ENCODE measurements around the gene COL19A1. TPM values are rescaled to one million over a fixed set of nuclear protein-coding genes. Genes with fewer than 3 reads are reported as not detected.
"Not testable (repeated sequence)": the region's sequence is repeated elsewhere in the genome, so short reads cannot be mapped to it uniquely, and the experiment has no call there.

The COL19A1 gene
- total RNA-seq, 2 experiments from 2014 or later: not detected

GRCh38 chr6:69937402-69938136, 71.2 kb downstream of the COL19A1 start:
- H3K27ac Mint-ChIP-seq: no peak overlapping the region
- POLR2A ChIA-PET: no interaction called here
- no peak for DNase-seq
- H3K4me1 Mint-ChIP-seq: no peaks in the 10 kb centered on the region
- H3K9me3 Mint-ChIP-seq (ENCODE audit: low read depth): no peaks in the 10 kb centered on the region
- no peak overlapping the region for H3K4me3 Mint-ChIP-seq
- CTCF ChIA-PET: interaction anchor here (1.1 kb wide), 1 partner anchor 35 kb away, joined by 3 read pairs; no protein-coding TSS in a partner anchor
- no peaks in the 10 kb centered on the region for H3K36me3 Mint-ChIP-seq (ENCODE audit: low read depth)
- H3K27me3 Mint-ChIP-seq: peaks cover 5% of the 10 kb centered on the region
- ATAC-seq: no peak
- intact Hi-C loops (cut with DNase I, micrococcal nuclease): no loop called here

DNA sequence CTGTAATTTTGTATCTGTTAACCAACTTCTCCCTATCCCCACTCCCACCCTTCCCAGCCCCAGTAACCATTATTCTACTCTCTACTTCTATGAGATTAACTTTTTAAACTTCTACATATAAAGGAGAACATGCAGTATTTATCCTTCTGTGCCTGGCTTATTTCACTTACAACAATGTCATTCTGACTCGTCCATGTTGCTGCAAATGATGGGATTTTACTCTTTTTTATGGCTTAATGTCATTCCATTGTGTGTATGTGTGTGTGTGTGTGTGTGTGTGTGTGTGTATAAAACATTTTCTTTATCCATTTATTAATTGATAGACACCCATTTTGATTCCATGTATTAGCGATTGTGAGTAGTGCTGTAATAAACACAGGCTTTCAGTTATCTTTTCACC, 76.1 kb downstream of the COL19A1 start:
- ATAC-seq (no peak), DNase-seq (no peak)
- CTCF ChIA-PET: no interaction called here
- Mint-ChIP-seq H3K4me3 (no peak overlapping the region), H3K4me1 (no peaks in the 10 kb centered on the region), H3K27me3 (peaks cover 20% of the 10 kb centered on the region), H3K27ac (no peak overlapping the region), H3K9me3 (ENCODE audit: low read depth) (no peaks in the 10 kb centered on the region), H3K36me3 (ENCODE audit: low read depth) (no peaks in the 10 kb centered on the region)
- POLR2A ChIA-PET: no interaction called here
- intact Hi-C loops (cut with DNase I, micrococcal nuclease): no loop called here

- no peaks in the 10 kb centered on the region for H3K4me1 Mint-ChIP-seq
- CTCF ChIA-PET: no interaction called here
- H3K4me3 Mint-ChIP-seq: no peak overlapping the region
Measured at GRCh38 chr6:69945192-69945591, 78.8 kb downstream of the COL19A1 start.

GRCh38 chr6:69948479-69949114, 82.2 kb downstream of the COL19A1 start:
- DNase-seq (no peak), ATAC-seq (no peak)
- H3K27me3 Mint-ChIP-seq: peaks cover 11% of the 10 kb centered on the region
- H3K27ac Mint-ChIP-seq: no peak overlapping the region
- ChIA-PET POLR2A (no interaction called here), CTCF (interaction anchor here (1.6 kb wide), 1 partner anchor 113 kb away, joined by 3 read pairs; no protein-coding TSS in a partner anchor)
- no peaks in the 10 kb centered on the region for H3K9me3 Mint-ChIP-seq (ENCODE audit: low read depth)
- no peak overlapping the region for H3K4me3 Mint-ChIP-seq
- intact Hi-C loops (cut with DNase I, micrococcal nuclease): no loop called here
- no peaks in the 10 kb centered on the region for H3K4me1 Mint-ChIP-seq
- no peaks in the 10 kb centered on the region for H3K36me3 Mint-ChIP-seq (ENCODE audit: low read depth)

More at GRCh38 chr6:69945192-69945591, 78.8 kb downstream of the COL19A1 start:
- intact Hi-C loops (cut with DNase I, micrococcal nuclease): no loop called here
- DNase-seq (no peak), ATAC-seq (no peak)
- POLR2A ChIA-PET: no interaction called here
- no peak overlapping the region for H3K27ac Mint-ChIP-seq
- peaks cover 19% of the 10 kb centered on the region for H3K27me3 Mint-ChIP-seq
- H3K36me3 Mint-ChIP-seq (ENCODE audit: low read depth): no peaks in the 10 kb centered on the region
- H3K9me3 Mint-ChIP-seq (ENCODE audit: low read depth): no peaks in the 10 kb centered on the region

GRCh38 chr6:69953491-69953890, 87.1 kb downstream of the COL19A1 start:
- Mint-ChIP-seq H3K27ac (no peak overlapping the region), H3K4me1 (no peaks in the 10 kb centered on the region), H3K9me3 (ENCODE audit: low read depth) (no peaks in the 10 kb centered on the region), H3K36me3 (ENCODE audit: low read depth) (no peaks in the 10 kb centered on the region), H3K27me3 (peaks cover 3% of the 10 kb centered on the region), H3K4me3 (no peak overlapping the region)
- ChIA-PET CTCF (interaction anchor here (0.5 to 0.9 kb wide), 2 partner anchors 224 to 853 kb away, joined by 3 read pairs; no protein-coding TSS in a partner anchor), POLR2A (no interaction called here)
- intact Hi-C loops (cut with DNase I, micrococcal nuclease): no loop called here
- no peak for DNase-seq
- no peak for ATAC-seq

DNA sequence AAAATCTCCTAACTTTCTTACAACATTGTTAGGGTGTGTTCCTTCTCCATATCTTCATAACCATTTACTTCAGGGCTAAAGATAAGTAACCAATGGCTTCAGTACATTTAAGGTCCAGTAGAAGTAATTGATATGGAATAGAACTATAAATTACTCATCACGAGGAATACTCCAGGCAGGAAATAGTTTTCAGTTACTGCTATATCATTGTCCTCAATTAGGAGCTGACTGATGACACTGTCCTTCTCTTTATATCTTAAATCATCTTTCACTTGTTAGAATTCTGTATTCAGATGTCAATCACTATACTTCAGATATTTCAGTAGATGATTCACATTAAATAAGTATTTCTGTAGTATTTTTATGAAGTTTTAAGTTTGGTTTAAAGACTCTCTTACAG, 88.4 kb downstream of the COL19A1 start:
- Mint-ChIP-seq H3K27me3 (peaks cover 5% of the 10 kb centered on the region), H3K4me1 (no peaks in the 10 kb centered on the region), H3K9me3 (ENCODE audit: low read depth) (no peaks in the 10 kb centered on the region), H3K36me3 (ENCODE audit: low read depth) (no peaks in the 10 kb centered on the region), H3K4me3 (no peak overlapping the region), H3K27ac (no peak overlapping the region)
- POLR2A ChIA-PET: no interaction called here
- DNase-seq (no peak), ATAC-seq (no peak)
- intact Hi-C loops (cut with DNase I, micrococcal nuclease): no loop called here
- CTCF ChIA-PET: no interaction called here

DNA sequence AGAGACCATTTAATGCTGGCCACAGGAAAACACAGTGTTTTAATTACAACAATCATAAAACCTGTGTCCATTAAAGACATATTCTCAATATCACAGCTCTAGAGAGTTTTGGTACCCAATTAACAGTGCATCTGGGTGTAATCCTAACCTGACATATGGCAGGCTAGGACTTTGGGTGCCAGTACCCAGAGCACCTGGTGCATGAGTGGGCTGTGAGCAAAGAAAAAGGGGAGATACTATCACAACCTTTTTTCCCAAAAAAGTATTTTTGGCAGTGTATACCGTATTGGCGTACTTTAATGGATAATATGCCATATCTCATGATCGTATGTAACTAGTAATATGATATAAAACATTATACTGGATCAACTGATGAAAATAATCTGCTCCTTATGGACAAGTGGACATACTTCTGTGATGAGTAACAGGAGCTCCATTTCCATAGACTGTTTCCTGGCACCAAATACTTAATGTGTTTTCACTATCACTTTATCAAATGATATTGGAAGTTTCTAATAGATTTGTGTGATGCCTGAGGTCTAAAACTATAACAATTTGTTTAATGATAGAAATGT, 91.7 kb downstream of the COL19A1 start:
- no peaks in the 10 kb centered on the region for H3K36me3 Mint-ChIP-seq (ENCODE audit: low read depth)
- no peak overlapping the region for H3K27ac Mint-ChIP-seq
- ATAC-seq (no peak), DNase-seq (no peak)
- peaks cover 8% of the 10 kb centered on the region for H3K27me3 Mint-ChIP-seq
- no peaks in the 10 kb centered on the region for H3K9me3 Mint-ChIP-seq (ENCODE audit: low read depth)
- CTCF ChIA-PET: no interaction called here
- POLR2A ChIA-PET: no interaction called here
- intact Hi-C loops (cut with DNase I, micrococcal nuclease): no loop called here
- H3K4me3 Mint-ChIP-seq: no peak overlapping the region
- no peaks in the 10 kb centered on the region for H3K4me1 Mint-ChIP-seq

DNA sequence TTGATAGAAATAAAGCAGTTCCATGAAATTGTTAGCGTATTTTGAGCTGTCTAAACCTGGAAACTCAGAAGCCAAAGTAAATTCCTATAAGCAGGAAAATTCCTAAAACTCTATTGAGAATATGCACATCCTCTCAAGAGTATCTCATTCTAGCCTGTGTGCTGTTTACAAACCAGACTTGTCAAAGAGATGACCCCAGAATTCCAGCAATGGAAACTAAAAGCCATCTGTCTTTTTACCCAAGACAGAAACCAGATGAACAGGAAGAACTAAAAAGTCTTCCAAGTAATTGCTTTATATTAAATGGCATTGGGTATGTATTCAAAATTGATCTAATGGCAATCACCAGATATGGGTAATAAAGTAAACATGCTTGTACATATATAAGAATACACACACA, 92.6 kb downstream of the COL19A1 start:
- Mint-ChIP-seq H3K9me3 (ENCODE audit: low read depth) (no peaks in the 10 kb centered on the region), H3K27me3 (peaks cover 11% of the 10 kb centered on the region), H3K4me1 (no peaks in the 10 kb centered on the region), H3K4me3 (no peak overlapping the region), H3K36me3 (ENCODE audit: low read depth) (no peaks in the 10 kb centered on the region), H3K27ac (no peak overlapping the region)
- no peak for DNase-seq
- ATAC-seq: no peak
- intact Hi-C loops (cut with DNase I, micrococcal nuclease): no loop called here
- ChIA-PET CTCF (no interaction called here), POLR2A (no interaction called here)

DNA sequence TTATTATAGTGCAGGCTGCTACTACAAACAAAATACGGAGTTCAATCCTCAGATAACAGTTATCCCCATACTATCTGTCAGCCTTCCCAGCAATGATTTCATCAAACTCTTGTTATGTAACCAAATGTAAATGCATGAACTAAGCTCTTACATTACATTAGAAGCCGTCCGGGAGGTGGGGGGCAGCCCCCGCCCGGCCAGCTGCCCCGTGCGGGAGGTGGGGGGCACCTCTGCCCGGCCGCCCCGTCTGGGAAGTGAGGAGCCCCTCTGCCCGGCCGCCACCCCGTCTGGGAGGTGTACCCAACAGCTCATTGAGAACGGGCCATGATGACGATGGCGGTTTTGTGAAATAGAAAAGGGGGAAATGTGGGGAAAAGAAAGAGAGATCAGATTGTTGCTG, 99.6 kb downstream of the COL19A1 start:
- H3K27ac Mint-ChIP-seq; H3K36me3 Mint-ChIP-seq (ENCODE audit: low read depth); ATAC-seq; DNase-seq; CTCF ChIA-PET; intact Hi-C loops (cut with DNase I, micrococcal nuclease); H3K4me3 Mint-ChIP-seq; H3K9me3 Mint-ChIP-seq (ENCODE audit: low read depth); H3K27me3 Mint-ChIP-seq; POLR2A ChIA-PET; H3K4me1 Mint-ChIP-seq: not testable (repeated sequence)

DNA sequence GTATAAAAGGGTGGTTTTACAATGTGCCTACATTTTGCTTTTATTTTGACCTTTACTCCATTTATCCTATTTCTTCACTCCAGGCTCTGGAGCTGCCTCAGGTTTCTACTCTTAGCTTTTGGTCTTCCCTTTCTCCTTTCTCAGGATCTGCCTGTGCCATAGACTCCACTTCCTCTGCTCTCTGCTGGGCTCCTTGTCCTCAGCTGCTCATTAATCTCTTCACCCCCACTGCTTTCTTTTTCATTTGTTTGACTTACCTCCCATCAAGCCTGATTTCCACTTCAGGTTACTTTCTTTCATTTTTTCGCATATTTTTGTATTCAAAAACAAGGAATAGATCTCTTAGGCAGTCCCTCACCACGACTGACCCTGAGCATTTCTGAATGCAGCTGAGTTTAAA, 106.8 kb downstream of the COL19A1 start:
- no peaks in the 10 kb centered on the region for H3K9me3 Mint-ChIP-seq (ENCODE audit: low read depth)
- H3K4me1 Mint-ChIP-seq: no peaks in the 10 kb centered on the region
- DNase-seq (no peak), ATAC-seq (no peak)
- H3K27me3 Mint-ChIP-seq: peaks cover 18% of the 10 kb centered on the region
- ChIA-PET POLR2A (no interaction called here), CTCF (interaction anchor here (1.2 kb wide), 1 partner anchor 36 kb away, joined by 3 read pairs; no protein-coding TSS in a partner anchor)
- H3K27ac Mint-ChIP-seq: no peak overlapping the region
- H3K36me3 Mint-ChIP-seq (ENCODE audit: low read depth): no peaks in the 10 kb centered on the region
- no peak overlapping the region for H3K4me3 Mint-ChIP-seq
- intact Hi-C loops (cut with DNase I, micrococcal nuclease): no loop called here

DNA sequence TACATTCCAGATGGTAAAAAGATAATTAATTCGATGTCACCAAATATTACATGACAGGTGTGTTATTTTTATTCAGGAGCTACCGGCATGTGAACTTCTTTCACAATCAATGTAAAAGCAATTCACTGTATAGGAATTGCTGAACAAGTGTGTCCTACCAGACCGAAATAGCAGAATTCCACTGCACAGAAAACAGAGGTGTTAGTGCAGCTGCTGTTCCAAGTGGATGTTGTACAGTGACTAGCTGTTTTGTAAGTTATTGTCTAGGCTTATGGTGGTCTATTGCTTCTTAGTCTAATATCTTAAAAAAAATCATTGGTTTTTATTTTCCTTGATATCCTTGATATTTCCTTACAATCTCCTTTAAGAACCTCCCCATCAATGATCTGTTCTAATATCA, 107.4 kb downstream of the COL19A1 start:
- ChIA-PET POLR2A (no interaction called here), CTCF (no interaction called here)
- H3K4me1 Mint-ChIP-seq: no peaks in the 10 kb centered on the region
- DNase-seq: no peak
- H3K27ac Mint-ChIP-seq: no peak overlapping the region
- no peak overlapping the region for H3K4me3 Mint-ChIP-seq
- intact Hi-C loops (cut with DNase I, micrococcal nuclease): no loop called here
- peaks cover 18% of the 10 kb centered on the region for H3K27me3 Mint-ChIP-seq
- no peaks in the 10 kb centered on the region for H3K9me3 Mint-ChIP-seq (ENCODE audit: low read depth)
- no peaks in the 10 kb centered on the region for H3K36me3 Mint-ChIP-seq (ENCODE audit: low read depth)
- no peak for ATAC-seq

- DNase-seq: no peak
- Mint-ChIP-seq H3K27me3 (peaks cover 18% of the 10 kb centered on the region), H3K36me3 (ENCODE audit: low read depth) (no peaks in the 10 kb centered on the region), H3K9me3 (ENCODE audit: low read depth) (no peaks in the 10 kb centered on the region), H3K4me1 (no peaks in the 10 kb centered on the region), H3K4me3 (no peak overlapping the region), H3K27ac (no peak overlapping the region)
- ChIA-PET CTCF (no interaction called here), POLR2A (no interaction called here)
- no peak for ATAC-seq
- intact Hi-C loops (cut with DNase I, micrococcal nuclease): no loop called here
Measured at GRCh38 chr6:69974193-69974592, 107.8 kb downstream of the COL19A1 start.
